NOMO-1 treated with dmso at 0.1 percent for 144 hours (cell line): ENCODE results near the gene MT1E.
"Not testable (repeated sequence)": the region's sequence is repeated elsewhere in the genome, so short reads cannot be mapped to it uniquely, and the experiment has no call there.

ENCODE experiments used
- DNase-seq: peaks from one replicate; lab custom pipeline; 2025; ENCODE audit not compliant: unreplicated experiment; lab: John Stamatoyannopoulos, UW

MT1E gene

GRCh38 chr16:56643080-56643778 is 17.6 kb downstream of the MT1E start:
- peak; percentile 74 for DNase-seq

- DNase-seq: no peak
Measured at GRCh38 chr16:56643833-56644232, 18.3 kb downstream of the MT1E start.

- DNase-seq: no peak
Measured at GRCh38 chr16:56645311-56645710, 19.7 kb downstream of the MT1E start.

- DNase-seq: no peak
Measured at GRCh38 chr16:56645838-56646237, 20.3 kb downstream of the MT1E start.

- no peak for DNase-seq
Measured at GRCh38 chr16:56647641-56648431, 22.3 kb downstream of the MT1E start.

- DNase-seq: no peak
Measured at GRCh38 chr16:56649271-56649670, 23.7 kb downstream of the MT1E start.

GRCh38 chr16:56649820-56650219 is 24.2 kb downstream of the MT1E start:
- DNase-seq: no peak

GRCh38 chr16:56651586-56651985 is 26.0 kb downstream of the MT1E start, which contains the start of gene MT1B:
TSS of gene MT1B (plus strand) at chr16:56651886. CDS start at chr16:56651954, 68 bp downstream.
- DNase-seq: no peak

GRCh38 chr16:56652600-56652999 is 27.0 kb downstream of the MT1E start:
- no peak for DNase-seq

GRCh38 chr16:56653218-56653617 is 27.6 kb downstream of the MT1E start:
- DNase-seq: no peak

- DNase-seq: peak; percentile 87
Measured at GRCh38 chr16:56657555-56658326, 32.2 kb downstream of the MT1E start, which contains the start of gene MT1F. TSS of gene MT1F (plus strand) at chr16:56657959. CDS start at chr16:56658059, 100 bp downstream.

- no peak for DNase-seq
Measured at GRCh38 chr16:56658327-56658875, 32.8 kb downstream of the MT1E start.

GRCh38 chr16:56662357-56663354 is 37.1 kb downstream of the MT1E start:
- DNase-seq: no peak

- DNase-seq: no peak
Measured at GRCh38 chr16:56664506-56664905, 38.9 kb downstream of the MT1E start.

GRCh38 chr16:56665286-56666261 is 40.0 kb downstream of the MT1E start:
- DNase-seq: not testable (repeated sequence)

GRCh38 chr16:56667581-56668571 is 42.3 kb downstream of the MT1E start, which contains the start of gene MT1G:
TSS of gene MT1G (minus strand) at chr16:56668065. CDS start at chr16:56667993, 72 bp downstream.
- peak; percentile 83 for DNase-seq
